ENCODE data around the gene ERBB2.

ERBB2 gene

GRCh38 chr17:39665642-39666224 is 34.1 kb upstream of the ERBB2 start:
- peak; percentile 51 for DNase-seq (ENCODE audit: low spot score)

GRCh38 chr17:39666231-39666600 is 33.6 kb upstream of the ERBB2 start:
- no peak for DNase-seq (ENCODE audit: low spot score)

GRCh38 chr17:39666601-39667261 is 33.1 kb upstream of the ERBB2 start:
- no peak for DNase-seq (ENCODE audit: low spot score)

GRCh38 chr17:39667262-39667944 is 32.5 kb upstream of the ERBB2 start:
- DNase-seq (ENCODE audit: low spot score), result peak; percentile 40

- DNase-seq (ENCODE audit: low spot score), result peak; percentile 82
Measured at GRCh38 chr17:39667945-39668924, 31.6 kb upstream of the ERBB2 start, which contains the start of gene PNMT. Gene PNMT (plus strand): TSS chr17:39668453. CDS start chr17:39668476, 23 bp downstream.

- no peak for DNase-seq (ENCODE audit: low spot score)
Measured at GRCh38 chr17:39669897-39670735, 29.7 kb upstream of the ERBB2 start.

GRCh38 chr17:39670746-39671145 is 29.1 kb upstream of the ERBB2 start:
- DNase-seq (ENCODE audit: low spot score), result no peak

GRCh38 chr17:39671651-39672521 is 28.0 kb upstream of the ERBB2 start:
- peak; percentile 57 for DNase-seq (ENCODE audit: low spot score)

GRCh38 chr17:39672522-39673334 is 27.1 kb upstream of the ERBB2 start:
- no peak for DNase-seq (ENCODE audit: low spot score)

- DNase-seq (ENCODE audit: low spot score), result no peak
Measured at GRCh38 chr17:39673335-39674081, 26.4 kb upstream of the ERBB2 start.

- DNase-seq (ENCODE audit: low spot score), result no peak
Measured at GRCh38 chr17:39674179-39674578, 25.7 kb upstream of the ERBB2 start.

- peak; percentile 42 for DNase-seq (ENCODE audit: low spot score)
Measured at GRCh38 chr17:39674702-39675389, 25.0 kb upstream of the ERBB2 start.

GRCh38 chr17:39675390-39676082 is 24.3 kb upstream of the ERBB2 start:
- no peak for DNase-seq (ENCODE audit: low spot score)

- DNase-seq (ENCODE audit: low spot score), result no peak
Measured at GRCh38 chr17:39676198-39676819, 23.6 kb upstream of the ERBB2 start.

- no peak for DNase-seq (ENCODE audit: low spot score)
Measured at GRCh38 chr17:39677072-39677471, 22.8 kb upstream of the ERBB2 start.

- no peak for DNase-seq (ENCODE audit: low spot score)
Measured at GRCh38 chr17:39677542-39678339, 22.1 kb upstream of the ERBB2 start.
